GM20000 (cell line): ENCODE results near the gene ACOX3.
"Not testable (repeated sequence)": the region's sequence is repeated elsewhere in the genome, so short reads cannot be mapped to it uniquely, and the experiment has no call there.

Experiments
- DNase-seq: peaks from one replicate; pipeline ENCODE4 v3.0.0; 2012; ENCODE audit warnings: low spot score
- CTCF ChIP-seq: IDR thresholded peaks from 2 replicates; pipeline ENCODE4 v1.5.1; 2012; ENCODE audit warnings: mild to moderate bottlenecking, control low read depth; ENCODE audit errors: extremely low read depth, missing control alignments

The ACOX3 gene

GRCh38 chr4:8344377-8344776 lies 96.1 kb downstream of the ACOX3 start:
- TF ChIP-seq CTCF: no peak
- DNase-seq: no peak

GRCh38 chr4:8343967-8344331 lies 96.6 kb downstream of the ACOX3 start:
- no peak for DNase-seq
- no peak for TF ChIP-seq CTCF

GRCh38 chr4:8343262-8343966 lies 97.1 kb downstream of the ACOX3 start:
- TF ChIP-seq CTCF: no peak
- DNase-seq: no peak

- TF ChIP-seq CTCF: no peak
- no peak for DNase-seq
Observed at GRCh38 chr4:8342651-8343261, 97.8 kb downstream of the ACOX3 start.

- TF ChIP-seq CTCF: no peak
- no peak for DNase-seq
Observed at GRCh38 chr4:8341691-8342090, 98.8 kb downstream of the ACOX3 start.

GRCh38 chr4:8341281-8341680 lies 99.2 kb downstream of the ACOX3 start:
- DNase-seq: not testable (repeated sequence)

GRCh38 chr4:8340781-8341241 lies 99.7 kb downstream of the ACOX3 start:
- no peak for TF ChIP-seq CTCF
- no peak for DNase-seq

- TF ChIP-seq CTCF: no peak
- DNase-seq: no peak
Observed at GRCh38 chr4:8338351-8338961, 102.1 kb downstream of the ACOX3 start.
